K562 (cell line): ENCODE results near the gene CREB5.

Source experiments
- ADNP ChIP-seq: fragments of 200-800 bp; sonication (Bioruptor generic); IDR thresholded peaks from 2 replicates; pipeline ENCODE4 v1.6.1; 2016; ENCODE audit warnings: missing genetic modification characterization, missing compliant biosample characterization
- ATF2 ChIP-seq: sonication (generic); formaldehyde crosslinking; IDR thresholded peaks from 2 replicates; pipeline ENCODE4 v1.8.1; 2022; ENCODE audit warnings: missing genetic modification reagents
- HBP1 ChIP-seq: fragments of 450-650 bp; formaldehyde crosslinking; IDR thresholded peaks from 2 replicates; pipeline ENCODE4 v1.4.0; 2022; ENCODE audit warnings: missing genetic modification characterization
- HDGF ChIP-seq: fragments of 450-650 bp; IDR thresholded peaks from 2 replicates; pipeline ENCODE4 v1.6.1; 2016
- HMG20B ChIP-seq: fragments of 250-450 bp; sonication (Bioruptor Pico); IDR thresholded peaks from 2 replicates; pipeline ENCODE4 v1.5.0; 2021; ENCODE audit warnings: mild to moderate bottlenecking
- MECOM ChIP-seq: fragments of 250-450 bp; sonication (Bioruptor Pico); IDR thresholded peaks from 2 replicates; pipeline ENCODE4 v1.8.0; 2022; ENCODE audit warnings: inconsistent platforms
- NFE2 ChIP-seq: IDR thresholded peaks from 2 replicates; pipeline ENCODE4 v1.6.1; 2014; ENCODE audit warnings: antibody characterized with exemption, low read depth
- NR2C2 ChIP-seq, 2 experiments: fragments of 200-800 bp in 1 of 2; sonication (Bioruptor generic) in 1 of 2; sonication (generic) in 1 of 2; formaldehyde crosslinking in 1 of 2; IDR thresholded peaks; 2 replicates each; pipeline versions ENCODE4 v1.6.1 to v1.8.0; 2016 to 2022; ENCODE audit warnings: mild to moderate bottlenecking in 1 of 2, missing compliant biosample characterization in 1 of 2, missing genetic modification characterization in 1 of 2, missing genetic modification reagents in 1 of 2
- POU5F1 ChIP-seq: fragments of 150-350 bp; IDR thresholded peaks from 2 replicates; pipeline ENCODE4 v1.6.1; 2014; ENCODE audit warnings: borderline replicate concordance, low read length, low read depth, mild to moderate bottlenecking; ENCODE audit not compliant: partially characterized antibody
- SMARCE1 ChIP-seq: fragments of 450-650 bp; IDR thresholded peaks from 2 replicates; pipeline ENCODE4 v1.7.1; 2016; ENCODE audit warnings: mild to moderate bottlenecking
- TF ChIP-seq, protein P1 (sequence below), 3 experiments: IDR thresholded peaks in 2 of 3; conservative IDR thresholded peaks in 1 of 3; 2 replicates each; pipeline ENCODE4 v1.5.1; 2011 to 2012; ENCODE audit warnings: low read length in 3 of 3, mild to moderate bottlenecking in 3 of 3, control low read depth in 2 of 3, improper control_type of control experiment in 1 of 3, inconsistent platforms in 1 of 3, low read depth in 1 of 3, mixed read lengths in 1 of 3, moderate library complexity in 1 of 3; ENCODE audit not compliant: insufficient read depth in 2 of 3

DNA sequence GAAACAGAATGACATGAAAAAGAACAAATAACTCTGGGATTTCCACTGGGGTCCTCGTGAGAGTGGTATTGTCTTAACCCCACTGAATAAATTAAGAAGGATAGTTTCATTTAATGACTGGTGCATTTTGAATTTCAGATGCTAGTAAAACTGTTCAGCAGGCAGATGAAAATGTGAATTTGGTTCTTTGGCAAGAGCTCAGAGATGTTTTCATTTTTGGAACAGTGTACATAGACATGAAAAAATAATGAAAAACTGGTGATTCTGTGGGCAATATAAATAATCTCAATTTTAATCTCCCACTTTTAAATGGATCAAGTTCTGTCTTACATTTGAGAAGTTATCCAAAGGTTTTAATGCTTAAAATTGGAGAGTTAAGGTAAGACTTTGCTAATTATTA, 461.7 kb downstream of the CREB5 start:
- TF ChIP-seq ADNP (tag) (no peak), ATF2 (no peak), NR2C2 (CRISPR knock-in tag; IDR thresholded peaks at IDR 0.05) (no peak), NR2C2 (tag; IDR thresholded peaks at IDR 0.05) (no peak), HMG20B (CRISPR knock-in tag) (no peak), HBP1 (CRISPR knock-in tag) (no peak), MECOM (no peak), SMARCE1 (no peak), NFE2 (no peak), POU5F1 (no peak), HDGF (no peak)
- TF ChIP-seq, protein P1, sequence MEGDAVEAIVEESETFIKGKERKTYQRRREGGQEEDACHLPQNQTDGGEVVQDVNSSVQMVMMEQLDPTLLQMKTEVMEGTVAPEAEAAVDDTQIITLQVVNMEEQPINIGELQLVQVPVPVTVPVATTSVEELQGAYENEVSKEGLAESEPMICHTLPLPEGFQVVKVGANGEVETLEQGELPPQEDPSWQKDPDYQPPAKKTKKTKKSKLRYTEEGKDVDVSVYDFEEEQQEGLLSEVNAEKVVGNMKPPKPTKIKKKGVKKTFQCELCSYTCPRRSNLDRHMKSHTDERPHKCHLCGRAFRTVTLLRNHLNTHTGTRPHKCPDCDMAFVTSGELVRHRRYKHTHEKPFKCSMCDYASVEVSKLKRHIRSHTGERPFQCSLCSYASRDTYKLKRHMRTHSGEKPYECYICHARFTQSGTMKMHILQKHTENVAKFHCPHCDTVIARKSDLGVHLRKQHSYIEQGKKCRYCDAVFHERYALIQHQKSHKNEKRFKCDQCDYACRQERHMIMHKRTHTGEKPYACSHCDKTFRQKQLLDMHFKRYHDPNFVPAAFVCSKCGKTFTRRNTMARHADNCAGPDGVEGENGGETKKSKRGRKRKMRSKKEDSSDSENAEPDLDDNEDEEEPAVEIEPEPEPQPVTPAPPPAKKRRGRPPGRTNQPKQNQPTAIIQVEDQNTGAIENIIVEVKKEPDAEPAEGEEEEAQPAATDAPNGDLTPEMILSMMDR (IDR thresholded peaks at IDR 0.05 in 2 of 3, conservative IDR thresholded peaks at IDR 0.05 in 1 of 3; ENCODE audit: insufficient read depth in 2 of 3, low read depth in 1 of 3, low read length in 3 of 3) = no peak
